ENCODE measurements around the gene ITGA1. TPM values are rescaled to one million over a fixed set of nuclear protein-coding genes. Genes with fewer than 3 reads are reported as not detected.

The ITGA1 gene
- total and polyA plus RNA-seq, 4 donors = 17.8 to 152 (median 98.5) TPM

GRCh38 chr5:52945040-52945439 is 157.3 kb downstream of the ITGA1 start:
- H3K9me3 ChIP-seq (ENCODE audit: control insufficient read depth, low read length) = no peaks in the 10 kb centered on the region

GRCh38 chr5:52947208-52947607 is 159.5 kb downstream of the ITGA1 start:
- intact Hi-C loops (cut with DNase I) = no loop called here
- no peak overlapping the region for H3K27ac ChIP-seq (ENCODE audit: low read depth in 1 of 2, low read length in 2 of 2)
- H3K9me3 ChIP-seq (ENCODE audit: control insufficient read depth, low read length) = no peaks in the 10 kb centered on the region
- 45 to 47% methylated on average over 4 of the region's 4 CpGs for WGBS, 2 donors
- DNase-seq (no peak), ATAC-seq (ENCODE audit: low FRiP score) (no peak)
- no peaks in the 10 kb centered on the region for H3K4me1 ChIP-seq (ENCODE audit: control insufficient read depth in 1 of 2, insufficient read depth in 2 of 2, low read length in 2 of 2)
- H3K27me3 ChIP-seq (ENCODE audit: control insufficient read depth in 1 of 2, insufficient read depth in 2 of 2, low read length in 1 of 2) = no peaks in the 10 kb centered on the region
- no peaks in the 10 kb centered on the region for H3K36me3 ChIP-seq (ENCODE audit: control insufficient read depth in 1 of 2, insufficient read depth in 2 of 2, low read length in 1 of 2)
- no peak overlapping the region for H3K4me3 ChIP-seq (ENCODE audit: low read length in 2 of 2)

More at GRCh38 chr5:52945040-52945439, 157.3 kb downstream of the ITGA1 start:
- WGBS, 2 donors = 19 to 24% methylated on average over 4 of the region's 4 CpGs
- DNase-seq (no peak), ATAC-seq (ENCODE audit: low FRiP score) (no peak)
- Histone ChIP-seq H3K27me3 (ENCODE audit: control insufficient read depth in 1 of 2, insufficient read depth in 2 of 2, low read length in 1 of 2) (no peaks in the 10 kb centered on the region), H3K36me3 (ENCODE audit: control insufficient read depth in 1 of 2, insufficient read depth in 2 of 2, low read length in 1 of 2) (peaks cover 3 to 7% of the 10 kb centered on the region in 2 donors), H3K27ac (ENCODE audit: low read depth in 1 of 2, low read length in 2 of 2) (no peak overlapping the region), H3K4me1 (ENCODE audit: control insufficient read depth in 1 of 2, insufficient read depth in 2 of 2, low read length in 2 of 2) (no peaks in the 10 kb centered on the region), H3K4me3 (ENCODE audit: low read length in 2 of 2) (peak overlapping the region in 1 of 2 donors; percentile 15)
- intact Hi-C loops (cut with DNase I) = no loop called here

GRCh38 chr5:52947851-52948250 is 160.1 kb downstream of the ITGA1 start:
- no peak overlapping the region for H3K4me3 ChIP-seq (ENCODE audit: low read length in 2 of 2)
- H3K27me3 ChIP-seq (ENCODE audit: control insufficient read depth in 1 of 2, insufficient read depth in 2 of 2, low read length in 1 of 2) = no peaks in the 10 kb centered on the region
- H3K9me3 ChIP-seq (ENCODE audit: control insufficient read depth, low read length) = no peaks in the 10 kb centered on the region
- H3K27ac ChIP-seq (ENCODE audit: low read depth in 1 of 2, low read length in 2 of 2) = no peak overlapping the region
- no peaks in the 10 kb centered on the region for H3K36me3 ChIP-seq (ENCODE audit: control insufficient read depth in 1 of 2, insufficient read depth in 2 of 2, low read length in 1 of 2)
- DNase-seq = no peak
- intact Hi-C loops (cut with DNase I) = loop anchor here (2.0 kb wide), 2 partner anchors 147 to 149 kb away; no protein-coding TSS in a partner anchor
- ATAC-seq (ENCODE audit: low FRiP score) = no peak
- no peaks in the 10 kb centered on the region for H3K4me1 ChIP-seq (ENCODE audit: control insufficient read depth in 1 of 2, insufficient read depth in 2 of 2, low read length in 2 of 2)

- Histone ChIP-seq H3K36me3 (ENCODE audit: control insufficient read depth in 1 of 2, insufficient read depth in 2 of 2, low read length in 1 of 2) (no peaks in the 10 kb centered on the region), H3K27ac (ENCODE audit: low read depth in 1 of 2, low read length in 2 of 2) (no peak overlapping the region), H3K4me3 (ENCODE audit: low read length in 2 of 2) (no peak overlapping the region), H3K27me3 (ENCODE audit: control insufficient read depth in 1 of 2, insufficient read depth in 2 of 2, low read length in 1 of 2) (no peaks in the 10 kb centered on the region), H3K4me1 (ENCODE audit: control insufficient read depth in 1 of 2, insufficient read depth in 2 of 2, low read length in 2 of 2) (no peaks in the 10 kb centered on the region), H3K9me3 (ENCODE audit: control insufficient read depth, low read length) (no peaks in the 10 kb centered on the region)
- ATAC-seq (ENCODE audit: low FRiP score) (peak; percentile 88), DNase-seq (peak in 1 of 2 donors; percentile 50)
- intact Hi-C loops (cut with DNase I) = loop anchor here (2.0 kb wide), 2 partner anchors 146 to 148 kb away; no protein-coding TSS in a partner anchor
- 55 to 56% methylated on average over 1 of the region's 1 CpG for WGBS, 2 donors
These were observed 160.8 kb downstream of the ITGA1 start for GRCh38 chr5:52948418-52949076.

- intact Hi-C loops (cut with DNase I) = no loop called here
- no peak overlapping the region for H3K4me3 ChIP-seq (ENCODE audit: low read length in 2 of 2)
- no peak for ATAC-seq (ENCODE audit: low FRiP score)
- DNase-seq = no peak
- H3K36me3 ChIP-seq (ENCODE audit: control insufficient read depth in 1 of 2, insufficient read depth in 2 of 2, low read length in 1 of 2) = peaks cover 0 to 2% of the 10 kb centered on the region in 2 donors
- 74 to 80% methylated on average over 3 of the region's 3 CpGs for WGBS, 2 donors
- H3K9me3 ChIP-seq (ENCODE audit: control insufficient read depth, low read length) = no peaks in the 10 kb centered on the region
- H3K27me3 ChIP-seq (ENCODE audit: control insufficient read depth in 1 of 2, insufficient read depth in 2 of 2, low read length in 1 of 2) = no peaks in the 10 kb centered on the region
- H3K4me1 ChIP-seq (ENCODE audit: control insufficient read depth in 1 of 2, insufficient read depth in 2 of 2, low read length in 2 of 2) = no peaks in the 10 kb centered on the region
- no peak overlapping the region for H3K27ac ChIP-seq (ENCODE audit: low read depth in 1 of 2, low read length in 2 of 2)
These were observed 163.0 kb downstream of the ITGA1 start for GRCh38 chr5:52950686-52951085.

- intact Hi-C loops (cut with DNase I) = no loop called here
- WGBS, 2 donors = 98 to 100% methylated on average over 1 of the region's 1 CpG
- DNase-seq (no peak), ATAC-seq (ENCODE audit: low FRiP score) (no peak)
- H3K4me3 ChIP-seq (ENCODE audit: low read length in 2 of 2) = no peak overlapping the region
- no peak overlapping the region for H3K27ac ChIP-seq (ENCODE audit: low read depth in 1 of 2, low read length in 2 of 2)
- no peaks in the 10 kb centered on the region for H3K4me1 ChIP-seq (ENCODE audit: control insufficient read depth in 1 of 2, insufficient read depth in 2 of 2, low read length in 2 of 2)
- H3K36me3 ChIP-seq (ENCODE audit: control insufficient read depth in 1 of 2, insufficient read depth in 2 of 2, low read length in 1 of 2) = peaks cover 2 to 3% of the 10 kb centered on the region in 2 donors
- no peaks in the 10 kb centered on the region for H3K27me3 ChIP-seq (ENCODE audit: control insufficient read depth in 1 of 2, insufficient read depth in 2 of 2, low read length in 1 of 2)
- no peaks in the 10 kb centered on the region for H3K9me3 ChIP-seq (ENCODE audit: control insufficient read depth, low read length)
These were observed 164.8 kb downstream of the ITGA1 start for GRCh38 chr5:52952483-52952882.

GRCh38 chr5:52956014-52956413 is 168.3 kb downstream of the ITGA1 start:
- Histone ChIP-seq H3K36me3 (ENCODE audit: control insufficient read depth in 1 of 2, insufficient read depth in 2 of 2, low read length in 1 of 2) (peaks cover 3 to 4% of the 10 kb centered on the region in 2 donors), H3K9me3 (ENCODE audit: control insufficient read depth, low read length) (no peaks in the 10 kb centered on the region), H3K4me3 (ENCODE audit: low read length in 2 of 2) (no peak overlapping the region), H3K27me3 (ENCODE audit: control insufficient read depth in 1 of 2, insufficient read depth in 2 of 2, low read length in 1 of 2) (no peaks in the 10 kb centered on the region), H3K4me1 (ENCODE audit: control insufficient read depth in 1 of 2, insufficient read depth in 2 of 2, low read length in 2 of 2) (no peaks in the 10 kb centered on the region), H3K27ac (ENCODE audit: low read depth in 1 of 2, low read length in 2 of 2) (no peak overlapping the region)
- intact Hi-C loops (cut with DNase I) = no loop called here
- DNase-seq (no peak), ATAC-seq (ENCODE audit: low FRiP score) (no peak)
- 82 to 87% methylated on average over 4 of the region's 4 CpGs for WGBS, 2 donors

GRCh38 chr5:52956915-52957747 is 169.4 kb downstream of the ITGA1 start:
- no peak overlapping the region for H3K27ac ChIP-seq (ENCODE audit: low read depth in 1 of 2, low read length in 2 of 2)
- WGBS, 2 donors = 70 to 72% methylated on average over 6 of the region's 6 CpGs
- intact Hi-C loops (cut with DNase I) = no loop called here
- peaks cover 3 to 4% of the 10 kb centered on the region in 2 donors for H3K36me3 ChIP-seq (ENCODE audit: control insufficient read depth in 1 of 2, insufficient read depth in 2 of 2, low read length in 1 of 2)
- H3K9me3 ChIP-seq (ENCODE audit: control insufficient read depth, low read length) = no peaks in the 10 kb centered on the region
- H3K4me3 ChIP-seq (ENCODE audit: low read length in 2 of 2) = no peak overlapping the region
- no peaks in the 10 kb centered on the region for H3K27me3 ChIP-seq (ENCODE audit: control insufficient read depth in 1 of 2, insufficient read depth in 2 of 2, low read length in 1 of 2)
- no peak for DNase-seq
- no peaks in the 10 kb centered on the region for H3K4me1 ChIP-seq (ENCODE audit: control insufficient read depth in 1 of 2, insufficient read depth in 2 of 2, low read length in 2 of 2)
- ATAC-seq (ENCODE audit: low FRiP score) = no peak

All from aorta (tissue), 5 donors.